ENCODE measurements around the gene ARHGAP15. TPM values are rescaled to one million over a fixed set of nuclear protein-coding genes. Genes with fewer than 3 reads are reported as not detected.

ARHGAP15 gene
- polyA plus RNA-seq, 1 experiment, result not detected

GRCh38 chr2:143311426-143311825 lies 182.2 kb downstream of the ARHGAP15 start:
- ChIA-PET CTCF (interaction anchor here (1.2 kb wide), 1 partner anchor 10 kb away, joined by 4 read pairs; no protein-coding TSS in a partner anchor), POLR2A (no interaction called here)
- H3K36me3 ChIP-seq (ENCODE audit: control insufficient read depth, insufficient read depth, low read length), result no peaks in the 10 kb centered on the region
- TF ChIP-seq CTCF (IDR thresholded peaks at IDR 0.05; ENCODE audit: insufficient read depth, low read depth, low read length), result no peak
- DNase-seq (ENCODE audit: low read depth), result no peak
- no peak overlapping the region for H3K4me3 ChIP-seq (ENCODE audit: low read depth, low read length)
- no peaks in the 10 kb centered on the region for H3K27me3 ChIP-seq (ENCODE audit: control insufficient read depth, insufficient read depth, low read length)

- ChIA-PET CTCF (no interaction called here), POLR2A (no interaction called here)
- no peak for TF ChIP-seq CTCF (IDR thresholded peaks at IDR 0.05; ENCODE audit: insufficient read depth, low read depth, low read length)
- Histone ChIP-seq H3K27me3 (ENCODE audit: control insufficient read depth, insufficient read depth, low read length) (no peaks in the 10 kb centered on the region), H3K4me3 (ENCODE audit: low read depth, low read length) (no peak overlapping the region), H3K36me3 (ENCODE audit: control insufficient read depth, insufficient read depth, low read length) (no peaks in the 10 kb centered on the region)
- no peak for DNase-seq (ENCODE audit: low read depth)
These were observed 183.2 kb downstream of the ARHGAP15 start for GRCh38 chr2:143312441-143312840.

- ChIA-PET POLR2A (no interaction called here), CTCF (no interaction called here)
- no peak for DNase-seq (ENCODE audit: low read depth)
- Histone ChIP-seq H3K4me3 (ENCODE audit: low read depth, low read length) (no peak overlapping the region), H3K27me3 (ENCODE audit: control insufficient read depth, insufficient read depth, low read length) (no peaks in the 10 kb centered on the region), H3K36me3 (ENCODE audit: control insufficient read depth, insufficient read depth, low read length) (no peaks in the 10 kb centered on the region)
- TF ChIP-seq CTCF (IDR thresholded peaks at IDR 0.05; ENCODE audit: insufficient read depth, low read depth, low read length), result no peak
These were observed 184.6 kb downstream of the ARHGAP15 start for GRCh38 chr2:143313861-143314260.

GRCh38 chr2:143321994-143322393 lies 192.8 kb downstream of the ARHGAP15 start:
- Histone ChIP-seq H3K36me3 (ENCODE audit: control insufficient read depth, insufficient read depth, low read length) (no peaks in the 10 kb centered on the region), H3K27me3 (ENCODE audit: control insufficient read depth, insufficient read depth, low read length) (no peaks in the 10 kb centered on the region), H3K4me3 (ENCODE audit: low read depth, low read length) (no peak overlapping the region)
- ChIA-PET POLR2A (no interaction called here), CTCF (interaction anchor here (0.8 kb wide), 1 partner anchor 10 kb away, joined by 4 read pairs; no protein-coding TSS in a partner anchor)
- no peak for DNase-seq (ENCODE audit: low read depth)
- TF ChIP-seq CTCF (IDR thresholded peaks at IDR 0.05; ENCODE audit: insufficient read depth, low read depth, low read length), result no peak

GRCh38 chr2:143329288-143329687 lies 200.1 kb downstream of the ARHGAP15 start:
- H3K4me3 ChIP-seq (ENCODE audit: low read depth, low read length), result no peak overlapping the region
- no peak for DNase-seq (ENCODE audit: low read depth)
- CTCF ChIA-PET, result no interaction called here
- TF ChIP-seq CTCF (IDR thresholded peaks at IDR 0.05; ENCODE audit: insufficient read depth, low read depth, low read length), result no peak
- no peaks in the 10 kb centered on the region for H3K27me3 ChIP-seq (ENCODE audit: control insufficient read depth, insufficient read depth, low read length)
- no peaks in the 10 kb centered on the region for H3K36me3 ChIP-seq (ENCODE audit: control insufficient read depth, insufficient read depth, low read length)
- POLR2A ChIA-PET, result no interaction called here
